ENCODE results near the gene GAB4. TPM values are rescaled to one million over a fixed set of nuclear protein-coding genes. Genes with fewer than 3 reads are reported as not detected.

GAB4 gene
- total and polyA plus RNA-seq, 2 experiments from 2014 or later, result 1.5 to 1.7 TPM

DNA sequence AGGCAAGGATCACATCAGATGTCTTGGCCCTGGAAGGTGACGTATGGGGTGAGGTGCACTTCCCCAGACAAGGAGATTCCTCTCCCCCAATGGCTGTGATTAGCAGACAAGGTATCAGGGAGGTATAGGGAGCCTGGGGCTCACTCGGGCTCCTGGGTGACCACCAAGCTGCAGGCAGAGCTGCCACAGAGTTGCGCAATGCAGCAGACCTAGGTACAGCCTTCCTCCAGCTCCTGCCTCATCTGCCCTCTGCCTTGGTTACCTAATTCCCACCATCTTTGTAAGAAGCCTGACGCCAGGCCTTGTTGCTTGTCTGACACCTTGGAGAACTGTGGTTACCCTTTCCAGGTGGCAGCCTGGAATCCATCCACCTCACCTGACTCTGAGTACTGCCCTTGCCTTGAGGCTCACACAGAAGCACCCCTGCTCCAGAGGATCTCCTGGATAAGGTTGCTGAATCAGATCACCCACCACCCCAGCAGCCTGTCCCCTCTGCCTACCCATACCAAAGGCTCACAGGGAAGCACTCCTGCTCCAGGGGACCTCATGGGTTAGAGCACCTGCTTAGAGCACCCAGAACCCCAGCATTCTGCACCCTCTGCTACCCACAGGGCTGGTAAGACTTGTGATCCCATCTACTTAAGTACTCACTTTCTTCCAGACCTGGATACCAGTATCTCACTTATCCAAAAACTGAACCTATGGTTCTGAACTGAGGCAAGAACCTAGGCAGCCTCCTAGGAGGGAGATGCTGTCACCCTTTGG is 40.4 kb downstream of the GAB4 start:
- Mint-ChIP-seq H3K9me3 (peaks cover 96% of the 10 kb centered on the region), H3K4me3 (no peak overlapping the region)

More for the DNA sequence above, 40.4 kb downstream of the GAB4 start:
- Histone ChIP-seq H3K9me2 (ENCODE audit: insufficient read depth) (0 out of 2 replicates have a peak, but pooled peaks cover 4% of the 10 kb centered on the region), H3K4me2 (no peak overlapping the region), H2AFZ (no peak overlapping the region), H3K79me2 (replicated peaks; ENCODE audit: insufficient read depth) (no peaks in the 10 kb centered on the region), H3K27ac (ENCODE audit: low read depth) (no peak overlapping the region), H3F3A (replicated peaks; ENCODE audit: low read depth) (no peaks in the 10 kb centered on the region), H3K4me3 (no peak overlapping the region), H4K20me1 (replicated peaks; ENCODE audit: insufficient read depth) (no peaks in the 10 kb centered on the region), H3K36me3 (ENCODE audit: insufficient read depth) (no peaks in the 10 kb centered on the region), H3K27me3 (ENCODE audit: insufficient read depth) (no peaks in the 10 kb centered on the region), H3K4me1 (ENCODE audit: insufficient read depth) (no peaks in the 10 kb centered on the region)
- ATAC-seq (no peak), DNase-seq (ENCODE audit: low spot score) (no peak)
- peaks cover 18% of the 10 kb centered on the region; the same call in 2 of the 3 replicates for H3K36me3 Mint-ChIP-seq (ENCODE audit: low read depth)
- TF ChIP-seq ZNF114 (CRISPR knock-in tag; IDR thresholded peaks at IDR 0.05) (no peak), POLR2AphosphoS5 (IDR thresholded peaks at IDR 0.05; ENCODE audit: low read depth) (no peak), REST (IDR thresholded peaks at IDR 0.05; ENCODE audit: unreplicated experiment) (no peak), NANOG (IDR thresholded peaks at IDR 0.05; ENCODE audit: borderline replicate concordance) (no peak), EZH2 (IDR thresholded peaks at IDR 0.05; ENCODE audit: low read depth, unreplicated experiment) (no peak), JUNB (IDR thresholded peaks at IDR 0.05; ENCODE audit: unreplicated experiment) (no peak), CREB1 (CRISPR knock-in tag; IDR thresholded peaks at IDR 0.05; ENCODE audit: low read depth) (no peak), EZH2phosphoT487 (IDR thresholded peaks at IDR 0.05; ENCODE audit: unreplicated experiment) (no peak), ZNF331 (CRISPR knock-in tag; IDR thresholded peaks at IDR 0.05; ENCODE audit: low read depth) (no peak), STAT1 (IDR thresholded peaks at IDR 0.05; ENCODE audit: unreplicated experiment) (no peak)
- TF ChIP-seq, protein P1, sequence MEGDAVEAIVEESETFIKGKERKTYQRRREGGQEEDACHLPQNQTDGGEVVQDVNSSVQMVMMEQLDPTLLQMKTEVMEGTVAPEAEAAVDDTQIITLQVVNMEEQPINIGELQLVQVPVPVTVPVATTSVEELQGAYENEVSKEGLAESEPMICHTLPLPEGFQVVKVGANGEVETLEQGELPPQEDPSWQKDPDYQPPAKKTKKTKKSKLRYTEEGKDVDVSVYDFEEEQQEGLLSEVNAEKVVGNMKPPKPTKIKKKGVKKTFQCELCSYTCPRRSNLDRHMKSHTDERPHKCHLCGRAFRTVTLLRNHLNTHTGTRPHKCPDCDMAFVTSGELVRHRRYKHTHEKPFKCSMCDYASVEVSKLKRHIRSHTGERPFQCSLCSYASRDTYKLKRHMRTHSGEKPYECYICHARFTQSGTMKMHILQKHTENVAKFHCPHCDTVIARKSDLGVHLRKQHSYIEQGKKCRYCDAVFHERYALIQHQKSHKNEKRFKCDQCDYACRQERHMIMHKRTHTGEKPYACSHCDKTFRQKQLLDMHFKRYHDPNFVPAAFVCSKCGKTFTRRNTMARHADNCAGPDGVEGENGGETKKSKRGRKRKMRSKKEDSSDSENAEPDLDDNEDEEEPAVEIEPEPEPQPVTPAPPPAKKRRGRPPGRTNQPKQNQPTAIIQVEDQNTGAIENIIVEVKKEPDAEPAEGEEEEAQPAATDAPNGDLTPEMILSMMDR (conservative IDR thresholded peaks at IDR 0.05; ENCODE audit: low read depth in 2 of 2), result no peak
- TF ChIP-seq, protein P2, sequence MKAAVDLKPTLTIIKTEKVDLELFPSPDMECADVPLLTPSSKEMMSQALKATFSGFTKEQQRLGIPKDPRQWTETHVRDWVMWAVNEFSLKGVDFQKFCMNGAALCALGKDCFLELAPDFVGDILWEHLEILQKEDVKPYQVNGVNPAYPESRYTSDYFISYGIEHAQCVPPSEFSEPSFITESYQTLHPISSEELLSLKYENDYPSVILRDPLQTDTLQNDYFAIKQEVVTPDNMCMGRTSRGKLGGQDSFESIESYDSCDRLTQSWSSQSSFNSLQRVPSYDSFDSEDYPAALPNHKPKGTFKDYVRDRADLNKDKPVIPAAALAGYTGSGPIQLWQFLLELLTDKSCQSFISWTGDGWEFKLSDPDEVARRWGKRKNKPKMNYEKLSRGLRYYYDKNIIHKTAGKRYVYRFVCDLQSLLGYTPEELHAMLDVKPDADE (IDR thresholded peaks at IDR 0.05), result no peak
- TF ChIP-seq, protein P3, sequence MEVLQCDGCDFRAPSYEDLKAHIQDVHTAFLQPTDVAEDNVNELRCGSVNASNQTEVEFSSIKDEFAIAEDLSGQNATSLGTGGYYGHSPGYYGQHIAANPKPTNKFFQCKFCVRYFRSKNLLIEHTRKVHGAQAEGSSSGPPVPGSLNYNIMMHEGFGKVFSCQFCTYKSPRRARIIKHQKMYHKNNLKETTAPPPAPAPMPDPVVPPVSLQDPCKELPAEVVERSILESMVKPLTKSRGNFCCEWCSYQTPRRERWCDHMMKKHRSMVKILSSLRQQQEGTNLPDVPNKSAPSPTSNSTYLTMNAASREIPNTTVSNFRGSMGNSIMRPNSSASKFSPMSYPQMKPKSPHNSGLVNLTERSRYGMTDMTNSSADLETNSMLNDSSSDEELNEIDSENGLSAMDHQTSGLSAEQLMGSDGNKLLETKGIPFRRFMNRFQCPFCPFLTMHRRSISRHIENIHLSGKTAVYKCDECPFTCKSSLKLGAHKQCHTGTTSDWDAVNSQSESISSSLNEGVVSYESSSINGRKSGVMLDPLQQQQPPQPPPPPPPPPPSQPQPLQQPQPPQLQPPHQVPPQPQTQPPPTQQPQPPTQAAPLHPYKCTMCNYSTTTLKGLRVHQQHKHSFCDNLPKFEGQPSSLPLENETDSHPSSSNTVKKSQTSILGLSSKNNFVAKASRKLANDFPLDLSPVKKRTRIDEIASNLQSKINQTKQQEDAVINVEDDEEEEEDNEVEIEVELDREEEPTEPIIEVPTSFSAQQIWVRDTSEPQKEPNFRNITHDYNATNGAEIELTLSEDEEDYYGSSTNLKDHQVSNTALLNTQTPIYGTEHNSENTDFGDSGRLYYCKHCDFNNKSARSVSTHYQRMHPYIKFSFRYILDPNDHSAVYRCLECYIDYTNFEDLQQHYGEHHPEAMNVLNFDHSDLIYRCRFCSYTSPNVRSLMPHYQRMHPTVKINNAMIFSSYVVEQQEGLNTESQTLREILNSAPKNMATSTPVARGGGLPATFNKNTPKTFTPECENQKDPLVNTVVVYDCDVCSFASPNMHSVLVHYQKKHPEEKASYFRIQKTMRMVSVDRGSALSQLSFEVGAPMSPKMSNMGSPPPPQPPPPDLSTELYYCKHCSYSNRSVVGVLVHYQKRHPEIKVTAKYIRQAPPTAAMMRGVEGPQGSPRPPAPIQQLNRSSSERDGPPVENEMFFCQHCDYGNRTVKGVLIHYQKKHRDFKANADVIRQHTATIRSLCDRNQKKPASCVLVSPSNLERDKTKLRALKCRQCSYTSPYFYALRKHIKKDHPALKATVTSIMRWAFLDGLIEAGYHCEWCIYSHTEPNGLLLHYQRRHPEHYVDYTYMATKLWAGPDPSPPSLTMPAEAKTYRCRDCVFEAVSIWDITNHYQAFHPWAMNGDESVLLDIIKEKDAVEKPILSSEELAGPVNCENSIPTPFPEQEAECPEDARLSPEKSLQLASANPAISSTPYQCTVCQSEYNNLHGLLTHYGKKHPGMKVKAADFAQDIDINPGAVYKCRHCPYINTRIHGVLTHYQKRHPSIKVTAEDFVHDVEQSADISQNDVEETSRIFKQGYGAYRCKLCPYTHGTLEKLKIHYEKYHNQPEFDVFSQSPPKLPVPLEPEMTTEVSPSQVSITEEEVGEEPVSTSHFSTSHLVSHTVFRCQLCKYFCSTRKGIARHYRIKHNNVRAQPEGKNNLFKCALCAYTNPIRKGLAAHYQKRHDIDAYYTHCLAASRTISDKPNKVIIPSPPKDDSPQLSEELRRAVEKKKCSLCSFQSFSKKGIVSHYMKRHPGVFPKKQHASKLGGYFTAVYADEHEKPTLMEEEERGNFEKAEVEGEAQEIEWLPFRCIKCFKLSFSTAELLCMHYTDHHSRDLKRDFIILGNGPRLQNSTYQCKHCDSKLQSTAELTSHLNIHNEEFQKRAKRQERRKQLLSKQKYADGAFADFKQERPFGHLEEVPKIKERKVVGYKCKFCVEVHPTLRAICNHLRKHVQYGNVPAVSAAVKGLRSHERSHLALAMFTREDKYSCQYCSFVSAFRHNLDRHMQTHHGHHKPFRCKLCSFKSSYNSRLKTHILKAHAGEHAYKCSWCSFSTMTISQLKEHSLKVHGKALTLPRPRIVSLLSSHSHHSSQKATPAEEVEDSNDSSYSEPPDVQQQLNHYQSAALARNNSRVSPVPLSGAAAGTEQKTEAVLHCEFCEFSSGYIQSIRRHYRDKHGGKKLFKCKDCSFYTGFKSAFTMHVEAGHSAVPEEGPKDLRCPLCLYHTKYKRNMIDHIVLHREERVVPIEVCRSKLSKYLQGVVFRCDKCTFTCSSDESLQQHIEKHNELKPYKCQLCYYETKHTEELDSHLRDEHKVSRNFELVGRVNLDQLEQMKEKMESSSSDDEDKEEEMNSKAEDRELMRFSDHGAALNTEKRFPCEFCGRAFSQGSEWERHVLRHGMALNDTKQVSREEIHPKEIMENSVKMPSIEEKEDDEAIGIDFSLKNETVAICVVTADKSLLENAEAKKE (CRISPR knock-in tag; IDR thresholded peaks at IDR 0.05), result no peak
- no peak overlapping the region for H3K27ac Mint-ChIP-seq
- H3K4me1 Mint-ChIP-seq, result no peaks in the 10 kb centered on the region
- H3K27me3 Mint-ChIP-seq (ENCODE audit: insufficient read depth, low read depth, poor library complexity), result peaks cover 9% of the 10 kb centered on the region
